OCI-LY1 (cell line): ENCODE measurements around the gene PYCR2.
A peak's percentile ranks its signal among the peaks of the same experiment; 100 is the strongest.

Source experiments
- H2AFZ ChIP-seq: fragments of 200-600 bp; sonication (generic), shearing (Covaris generic); 2 replicates; pipeline ENCODE4 v1.6.0; 2014; ENCODE audit warnings: antibody characterized with exemption, mild to moderate bottlenecking, low read length
- H3F3A ChIP-seq: fragments of 200-600 bp; sonication (generic), shearing (Covaris generic); 2 replicates; pipeline ENCODE4 v1.6.0; 2014; ENCODE audit warnings: mild to moderate bottlenecking, antibody characterized with exemption, low read length, moderate library complexity; ENCODE audit not compliant: insufficient read depth
- H3K27ac ChIP-seq: fragments of 200-600 bp; sonication (generic); 2 replicates; pipeline ENCODE4 v1.5.1; 2014; ENCODE audit warnings: low read length, mixed run types, mild to moderate bottlenecking, low read depth; ENCODE audit not compliant: poor library complexity, severe bottlenecking
- H3K27me3 ChIP-seq: fragments of 200-600 bp; sonication (generic); 2 replicates; pipeline ENCODE4 v1.6.0; 2014; ENCODE audit warnings: antibody characterized with exemption, mild to moderate bottlenecking, low read length, moderate library complexity; ENCODE audit not compliant: insufficient read depth
- H3K36me3 ChIP-seq: fragments of 200-600 bp; sonication (generic); 2 replicates; pipeline ENCODE4 v1.6.1; 2014; ENCODE audit warnings: mild to moderate bottlenecking, antibody characterized with exemption, low read length, moderate library complexity, mixed read lengths; ENCODE audit not compliant: insufficient read depth
- H3K4me1 ChIP-seq: fragments of 200-600 bp; sonication (generic); 2 replicates; pipeline ENCODE4 v1.5.1; 2014; ENCODE audit warnings: mild to moderate bottlenecking, low read length, moderate library complexity; ENCODE audit not compliant: insufficient read depth, severe bottlenecking
- H3K4me2 ChIP-seq: fragments of 200-600 bp; sonication (generic), shearing (Covaris generic); 2 replicates; pipeline ENCODE4 v1.6.1; 2014; ENCODE audit warnings: low read length
- H3K4me3 ChIP-seq: fragments of 200-600 bp; sonication (generic); 2 replicates; pipeline ENCODE4 v1.5.1; 2014; ENCODE audit warnings: low read length, low read depth, mild to moderate bottlenecking, mixed read lengths; ENCODE audit not compliant: poor library complexity, severe bottlenecking
- H3K79me2 ChIP-seq: fragments of 200-600 bp; shearing (Covaris generic); 2 replicates; pipeline ENCODE4 v1.6.1; 2016; ENCODE audit warnings: mixed run types, low read length, mixed read lengths; ENCODE audit not compliant: insufficient read depth
- H3K9ac ChIP-seq: fragments of 200-600 bp; sonication (generic), shearing (Covaris generic); 2 replicates; pipeline ENCODE4 v1.6.1; 2014; ENCODE audit warnings: mild to moderate bottlenecking, low read length, mixed read lengths
- H3K9me2 ChIP-seq: fragments of 200-600 bp; sonication (generic), shearing (Covaris generic); 2 replicates; pipeline ENCODE4 v1.6.1; 2014; ENCODE audit warnings: low read depth, mild to moderate bottlenecking, low read length, mixed read lengths
- H3K9me3 ChIP-seq: fragments of 200-600 bp; shearing (Covaris generic); 2 replicates; pipeline ENCODE4 v1.6.1; 2014; ENCODE audit warnings: low read length, mixed read lengths
- H4K20me1 ChIP-seq: fragments of 200-600 bp; sonication (generic), shearing (Covaris generic); 2 replicates; pipeline ENCODE4 v1.6.0; 2016; ENCODE audit warnings: mild to moderate bottlenecking, low read length; ENCODE audit not compliant: insufficient read depth
- CTCF ChIP-seq: fragments of 200-600 bp; sonication (generic), shearing (Covaris generic); IDR thresholded peaks from 2 replicates; pipeline ENCODE4 v1.5.1; 2017; ENCODE audit warnings: mild to moderate bottlenecking, antibody characterized with exemption, low read length, moderate library complexity, mixed read lengths
- EZH2 ChIP-seq: fragments of 200-600 bp; sonication (generic), shearing (Covaris generic); IDR thresholded peaks from 2 replicates; pipeline ENCODE4 v1.8.0; 2017; ENCODE audit warnings: borderline replicate concordance, mixed run types, mild to moderate bottlenecking, antibody characterized with exemption, low read length, moderate library complexity, mixed read lengths

The PYCR2 gene

GRCh38 chr1:225899044-225899925 lies 24.8 kb downstream of the PYCR2 start:
- H3F3A ChIP-seq = no peaks in the 10 kb centered on the region
- H3K4me3 ChIP-seq = no peak overlapping the region
- no peaks in the 10 kb centered on the region for H3K27me3 ChIP-seq
- H3K9ac ChIP-seq = no peak overlapping the region
- no peak overlapping the region for H3K4me2 ChIP-seq
- peak overlapping the region; percentile 85 for H3K27ac ChIP-seq
- H2AFZ ChIP-seq = no peak overlapping the region
- no peaks in the 10 kb centered on the region for H3K9me2 ChIP-seq
- H3K9me3 ChIP-seq = no peaks in the 10 kb centered on the region
- H4K20me1 ChIP-seq = no peaks in the 10 kb centered on the region
- no peak for TF ChIP-seq EZH2
- no peak for TF ChIP-seq CTCF
- no peaks in the 10 kb centered on the region for H3K79me2 ChIP-seq
- H3K4me1 ChIP-seq = peaks cover 28% of the 10 kb centered on the region
- H3K36me3 ChIP-seq = no peaks in the 10 kb centered on the region

- Histone ChIP-seq H3K9me3 (no peaks in the 10 kb centered on the region), H3K4me3 (no peak overlapping the region), H2AFZ (0 out of 2 replicates have a peak overlapping the region, but pooled peaks have one; percentile 32), H3F3A (no peaks in the 10 kb centered on the region), H3K27ac (peak overlapping the region; percentile 85), H3K36me3 (no peaks in the 10 kb centered on the region), H3K79me2 (no peaks in the 10 kb centered on the region), H4K20me1 (no peaks in the 10 kb centered on the region), H3K9ac (peak overlapping the region; percentile 12; the same call in 1 of the 2 replicates), H3K4me1 (peaks cover 28% of the 10 kb centered on the region), H3K4me2 (peak overlapping the region; percentile 57; the same call in 1 of the 2 replicates), H3K9me2 (no peaks in the 10 kb centered on the region), H3K27me3 (no peaks in the 10 kb centered on the region)
- TF ChIP-seq EZH2 (no peak), CTCF (no peak)
These were observed 26.2 kb downstream of the PYCR2 start for GRCh38 chr1:225897595-225898514.

GRCh38 chr1:225896937-225897549 lies 27.0 kb downstream of the PYCR2 start:
- no peak for TF ChIP-seq EZH2
- no peak for TF ChIP-seq CTCF
- H3K27ac ChIP-seq = peak overlapping the region; percentile 85
- peak overlapping the region; percentile 57 for H3K4me2 ChIP-seq
- H3K4me1 ChIP-seq = peaks cover 28% of the 10 kb centered on the region
- H3K79me2 ChIP-seq = no peaks in the 10 kb centered on the region
- no peaks in the 10 kb centered on the region for H3K36me3 ChIP-seq
- H3K27me3 ChIP-seq = no peaks in the 10 kb centered on the region
- H3K4me3 ChIP-seq = no peak overlapping the region
- H3K9me3 ChIP-seq = no peaks in the 10 kb centered on the region
- H3F3A ChIP-seq = no peaks in the 10 kb centered on the region
- H3K9me2 ChIP-seq = no peaks in the 10 kb centered on the region
- H3K9ac ChIP-seq = peak overlapping the region; percentile 38
- H4K20me1 ChIP-seq = no peaks in the 10 kb centered on the region
- H2AFZ ChIP-seq = no peak overlapping the region; the same call in 1 of the 2 replicates
